Measurements from ENCODE around the gene DPCD. TPM values are rescaled to one million over a fixed set of nuclear protein-coding genes. Genes with fewer than 3 reads are reported as not detected.

Gene DPCD
- total and polyA plus RNA-seq, 8 donors: 4.7 to 17.0 (median 7.1) TPM

DNA sequence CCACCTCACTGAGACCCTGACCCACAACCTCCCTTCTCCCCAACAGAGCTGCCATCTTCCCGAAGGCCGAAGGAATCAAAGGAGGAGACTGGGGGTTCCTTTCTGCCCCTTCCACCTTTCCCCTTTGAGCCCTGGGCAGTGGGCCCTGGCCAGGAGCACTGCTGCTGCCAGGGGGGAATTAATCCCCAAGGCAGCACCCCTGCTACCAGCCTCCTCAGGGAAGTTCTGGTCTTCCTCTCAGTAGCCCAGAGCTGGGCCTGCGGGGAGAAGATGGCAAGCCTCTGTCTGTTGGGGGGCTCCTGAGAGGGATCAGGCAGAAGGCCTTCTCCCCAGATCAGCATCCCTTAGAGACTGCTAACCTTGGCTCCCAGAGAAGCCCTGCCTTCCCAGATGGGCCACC is 25.5 kb downstream of the DPCD start:
- intact Hi-C loops (cut with DNase I): loop anchor here in 1 of 3 donors (10.0 kb wide), 1 partner anchor 161 kb away; the partner anchor contains the start of gene FGF8
- TF ChIP-seq, protein P1, sequence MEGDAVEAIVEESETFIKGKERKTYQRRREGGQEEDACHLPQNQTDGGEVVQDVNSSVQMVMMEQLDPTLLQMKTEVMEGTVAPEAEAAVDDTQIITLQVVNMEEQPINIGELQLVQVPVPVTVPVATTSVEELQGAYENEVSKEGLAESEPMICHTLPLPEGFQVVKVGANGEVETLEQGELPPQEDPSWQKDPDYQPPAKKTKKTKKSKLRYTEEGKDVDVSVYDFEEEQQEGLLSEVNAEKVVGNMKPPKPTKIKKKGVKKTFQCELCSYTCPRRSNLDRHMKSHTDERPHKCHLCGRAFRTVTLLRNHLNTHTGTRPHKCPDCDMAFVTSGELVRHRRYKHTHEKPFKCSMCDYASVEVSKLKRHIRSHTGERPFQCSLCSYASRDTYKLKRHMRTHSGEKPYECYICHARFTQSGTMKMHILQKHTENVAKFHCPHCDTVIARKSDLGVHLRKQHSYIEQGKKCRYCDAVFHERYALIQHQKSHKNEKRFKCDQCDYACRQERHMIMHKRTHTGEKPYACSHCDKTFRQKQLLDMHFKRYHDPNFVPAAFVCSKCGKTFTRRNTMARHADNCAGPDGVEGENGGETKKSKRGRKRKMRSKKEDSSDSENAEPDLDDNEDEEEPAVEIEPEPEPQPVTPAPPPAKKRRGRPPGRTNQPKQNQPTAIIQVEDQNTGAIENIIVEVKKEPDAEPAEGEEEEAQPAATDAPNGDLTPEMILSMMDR (IDR thresholded peaks at IDR 0.05): no peak
- FAIRE-seq: no peak

DNA sequence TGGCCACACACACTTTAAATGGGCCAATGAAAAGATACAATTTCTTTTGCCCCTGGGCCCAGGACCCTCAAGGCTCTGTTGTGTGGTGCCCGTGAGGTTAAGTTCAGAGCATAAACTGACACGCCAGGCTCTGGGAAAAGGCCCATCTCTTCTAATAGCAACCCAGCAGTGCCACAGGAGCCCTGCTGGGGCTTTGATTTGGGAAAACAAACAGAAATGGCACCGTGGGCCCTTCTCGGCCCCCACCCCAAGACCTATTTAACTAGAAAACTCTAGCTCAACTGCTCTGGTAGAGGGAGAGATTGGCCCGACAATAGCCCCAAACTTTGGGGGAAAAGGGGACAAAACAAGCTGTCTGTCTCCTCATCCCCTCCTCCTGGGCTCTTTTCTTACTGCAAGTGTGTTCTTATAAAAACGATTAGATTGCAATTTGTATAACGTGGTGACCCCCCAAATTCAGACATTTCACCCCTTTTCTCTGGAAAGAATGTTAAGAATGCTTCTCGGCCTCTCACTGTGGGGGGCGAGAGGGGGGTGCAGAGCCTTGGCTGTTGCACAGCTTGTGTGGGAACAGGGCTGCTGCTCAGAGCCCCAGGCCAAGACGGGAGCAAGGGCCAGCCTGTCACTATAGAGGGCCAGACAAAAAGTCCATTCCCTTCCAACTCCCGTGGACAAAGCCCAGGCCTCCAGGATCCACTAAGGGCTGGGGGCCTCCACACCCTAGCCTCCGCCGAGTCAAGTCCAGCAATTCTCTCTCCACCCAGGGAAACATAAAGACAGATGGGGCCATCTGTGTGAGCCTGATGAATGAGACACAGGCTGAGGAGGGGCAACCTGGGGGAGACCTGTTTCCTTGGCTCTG is 26.8 kb downstream of the DPCD start:
- Histone ChIP-seq H3K27me3 (no peaks in the 10 kb centered on the region), H3K4me1 (no peaks in the 10 kb centered on the region), H3K9me3 (no peaks in the 10 kb centered on the region), H3K36me3 (peaks cover 0 to 16% (median 14%) of the 10 kb centered on the region in 3 donors), H3K4me3 (no peak overlapping the region), H3K27ac (no peak overlapping the region)
- intact Hi-C loops (cut with DNase I): loop anchor here in 1 of 3 donors (10.0 kb wide), 1 partner anchor 160 kb away; the partner anchor contains the start of gene FGF8
- WGBS, 2 donors: 74 to 78% methylated on average over 13 of the region's 13 CpGs
- FAIRE-seq: no peak
- TF ChIP-seq, protein P1 (IDR thresholded peaks at IDR 0.05): no peak
- no peak for DNase-seq
- no peak for ATAC-seq

More for the DNA sequence above, 25.5 kb downstream of the DPCD start:
- peaks cover 0 to 17% (median 16%) of the 10 kb centered on the region in 3 donors for H3K36me3 ChIP-seq
- peak in 1 of 4 donors; percentile 13 for ATAC-seq
- H3K4me1 ChIP-seq: no peaks in the 10 kb centered on the region
- no peaks in the 10 kb centered on the region for H3K9me3 ChIP-seq
- H3K4me3 ChIP-seq: no peak overlapping the region
- no peak for DNase-seq
- WGBS, 2 donors: 96 to 97% methylated on average over 3 of the region's 3 CpGs
- H3K27ac ChIP-seq: no peak overlapping the region
- no peaks in the 10 kb centered on the region for H3K27me3 ChIP-seq

DNA sequence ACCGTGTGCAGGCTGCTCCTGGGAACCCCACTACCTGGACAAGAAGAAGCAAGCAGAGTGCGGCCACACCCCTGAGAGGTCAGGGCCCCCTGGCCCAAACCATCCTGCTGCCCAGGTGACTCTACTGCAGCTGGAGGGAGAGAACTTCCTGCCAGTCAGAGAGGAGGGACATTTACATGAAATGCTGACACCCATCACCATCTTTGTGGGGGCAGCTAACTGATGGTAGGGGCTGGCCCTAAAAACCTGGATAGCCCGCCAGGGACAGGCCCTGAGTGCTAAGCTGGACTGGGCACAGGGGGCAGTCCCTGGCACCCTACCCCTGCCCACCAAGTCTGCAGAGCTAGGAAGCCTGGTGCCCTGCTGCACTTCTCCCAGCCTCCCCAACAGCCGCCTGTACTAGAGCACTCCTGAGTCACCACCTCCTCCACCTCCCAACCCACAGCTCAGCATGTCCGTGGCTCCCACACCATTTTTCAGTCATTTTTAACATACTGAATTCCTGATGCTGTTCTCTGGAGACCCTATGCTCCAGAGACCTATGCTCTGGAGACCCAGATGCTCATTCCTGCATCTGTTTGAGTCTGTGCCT is 27.5 kb downstream of the DPCD start:
- WGBS, 2 donors: 91 to 94% methylated on average over 5 of the region's 5 CpGs
- no peak for FAIRE-seq
- no peak for DNase-seq
- Histone ChIP-seq H3K36me3 (peaks cover 0 to 19% (median 8%) of the 10 kb centered on the region in 3 donors), H3K4me3 (no peak overlapping the region), H3K27me3 (no peaks in the 10 kb centered on the region), H3K27ac (no peak overlapping the region), H3K9me3 (no peaks in the 10 kb centered on the region), H3K4me1 (no peaks in the 10 kb centered on the region)
- no peak for ATAC-seq
- intact Hi-C loops (cut with DNase I): loop anchor here in 1 of 3 donors (10.0 kb wide), 1 partner anchor 159 kb away; the partner anchor contains the start of gene FGF8
- TF ChIP-seq, protein P1 (IDR thresholded peaks at IDR 0.05): no peak

DNA sequence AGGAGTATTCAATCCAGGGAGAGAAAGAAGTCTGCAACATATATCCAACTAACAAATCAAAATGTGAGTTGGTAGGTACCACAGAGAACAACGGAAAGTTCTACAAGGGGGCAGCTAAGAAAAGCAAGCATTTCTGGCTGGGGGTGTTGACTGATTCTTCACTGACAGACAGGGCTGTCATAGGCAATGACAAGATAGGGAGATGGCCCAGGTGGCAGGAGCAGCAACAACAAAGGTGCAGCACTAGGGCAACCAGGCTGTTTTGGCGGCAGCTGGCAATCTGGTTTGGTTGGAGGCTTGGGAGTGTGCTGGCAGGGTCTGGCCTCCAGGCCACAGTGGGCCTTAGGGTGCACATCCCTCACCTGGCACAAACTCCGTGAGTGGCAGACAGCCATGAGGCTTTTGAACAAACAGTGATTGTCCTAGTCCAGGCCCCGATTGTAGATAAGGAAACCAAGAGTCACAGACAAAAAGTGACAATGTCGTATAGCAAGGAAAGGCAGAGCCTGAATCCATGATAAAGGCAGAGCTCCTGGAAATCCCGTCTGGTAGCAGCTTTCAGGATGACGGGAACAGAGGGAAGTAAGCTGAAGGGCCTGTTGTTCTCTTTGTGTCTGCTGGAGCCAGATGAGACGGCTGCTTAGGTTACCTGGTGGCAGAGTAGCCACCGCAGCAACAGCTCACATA is 28.4 kb downstream of the DPCD start:
- peak in 2 of 4 donors; percentile 15 to 48 for ATAC-seq
- TF ChIP-seq, protein P1 (IDR thresholded peaks at IDR 0.05): no peak
- Histone ChIP-seq H3K9me3 (no peaks in the 10 kb centered on the region), H3K36me3 (peaks cover 0 to 12% (median 0%) of the 10 kb centered on the region in 3 donors), H3K4me3 (no peak overlapping the region), H3K27me3 (no peaks in the 10 kb centered on the region), H3K27ac (no peak overlapping the region), H3K4me1 (no peaks in the 10 kb centered on the region)
- FAIRE-seq: no peak
- intact Hi-C loops (cut with DNase I): loop anchor here in 1 of 3 donors (10.0 kb wide), 1 partner anchor 158 kb away; the partner anchor contains the start of gene FGF8
- 70 to 75% methylated on average over 9 of the region's 9 CpGs for WGBS, 2 donors
- DNase-seq: no peak

All from pancreas (tissue), 10 donors.